K562 (cell line): ENCODE data around the gene KIF25. TPM values are rescaled to one million over a fixed set of nuclear protein-coding genes. Genes with fewer than 3 reads are reported as not detected.

Source experiments
- ATAC-seq: fragments of 200-7000 bp; cut with Tn5 transposase; 3 replicates; pipeline ENCODE4 v1.9.1; 2020; ENCODE audit warnings: moderate library complexity
- BruUV-seq: library from RNA; stranded (reverse); fragments of 400-500 nt; replicated peaks from 2 replicates; lab custom pipeline; 2021; lab: Mats Ljungman, UMichigan
- CTCF ChIA-PET: fragments of 300-600 bp; formaldehyde crosslinking; extraction: SDS; loops from one replicate; lab custom pipeline; 2021; ENCODE audit warnings: low intra/inter-chr PET ratio; lab: Yijun Ruan, JAX
- POLR2A ChIA-PET: fragments of 300-600, 350-650 bp; sonication (Branson Sonifier 250); formaldehyde crosslinking; extraction: SDS; loops from one replicate; lab custom pipeline; 2021; ENCODE audit warnings: antibody characterized with exemption, inconsistent platforms; lab: Yijun Ruan, JAX
- DNase-seq, 4 experiments: peaks; one replicate each; pipeline versions ENCODE4 v3.0.0 to v3.0.0-alpha.2; 2011 to 2018; ENCODE audit warnings: low spot score in 3 of 4, mixed read lengths in 3 of 4; ENCODE audit errors: extremely low read depth in 1 of 4
- FAIRE-seq: peaks from 2 replicates; lab custom pipeline; 2011; peaks lifted over from hg19 to GRCh38; lab: Jason Lieb, UNC
- H2AFZ ChIP-seq: 2 replicates; pipeline ENCODE4 v1.6.0; 2011; ENCODE audit warnings: low read depth, low read length, control low read depth, inconsistent platforms
- H3K27ac ChIP-seq: fragments of 200-600 bp; 3 replicates; pipeline ENCODE4 v1.8.0; 2011; ENCODE audit warnings: low read depth, mild to moderate bottlenecking, control low read depth, inconsistent platforms, low read length, moderate library complexity, mixed read lengths; ENCODE audit errors: extremely low read depth
- H3K27me3 ChIP-seq, 2 experiments: fragments of 300-600 bp in 1 of 2; 2 replicates in 1 of 2; 3 replicates in 1 of 2; pipeline versions ENCODE4 v1.6.0 to v1.8.0; 2011; ENCODE audit warnings: inconsistent platforms in 2 of 2, low read length in 2 of 2, mild to moderate bottlenecking in 1 of 2, mixed read lengths in 1 of 2, moderate library complexity in 1 of 2; ENCODE audit not compliant: control insufficient read depth in 2 of 2, insufficient read depth in 2 of 2
- H3K36me3 ChIP-seq: fragments of 300-600 bp; 3 replicates; pipeline ENCODE4 v1.8.0; 2011; ENCODE audit warnings: mild to moderate bottlenecking, low read length, inconsistent platforms; ENCODE audit not compliant: control insufficient read depth, insufficient read depth
- H3K4me1 ChIP-seq, 2 experiments: fragments of 200-600 bp in 1 of 2; replicated peaks in 1 of 2; 2 replicates in 1 of 2; 3 replicates in 1 of 2; pipeline versions ENCODE4 v1.5.1 to v1.8.0; 2011; ENCODE audit warnings: inconsistent platforms in 2 of 2, low read length in 2 of 2, mild to moderate bottlenecking in 1 of 2, mixed read lengths in 1 of 2, moderate library complexity in 1 of 2; ENCODE audit not compliant: control insufficient read depth in 2 of 2, insufficient read depth in 2 of 2
- H3K4me2 ChIP-seq: 2 replicates; pipeline ENCODE4 v1.6.1; 2011; ENCODE audit warnings: low read length, control low read depth, inconsistent platforms, mixed read lengths; ENCODE audit not compliant: insufficient read depth
- H3K4me3 ChIP-seq: fragments of 200-600 bp; sonication (generic), shearing (Covaris generic); 2 replicates; pipeline ENCODE4 v1.5.1; 2016; ENCODE audit warnings: control low read depth, inconsistent platforms
- H3K79me2 ChIP-seq: fragments of 200-600 bp; 3 replicates; pipeline ENCODE4 v1.8.0; 2011; ENCODE audit warnings: low read length, inconsistent platforms; ENCODE audit not compliant: control insufficient read depth, insufficient read depth
- H3K9ac ChIP-seq, 2 experiments: 2 replicates each; pipeline versions ENCODE4 v1.6.0 to v1.6.1; 2011; ENCODE audit warnings: low read depth in 2 of 2, low read length in 2 of 2, control low read depth in 1 of 2, inconsistent platforms in 1 of 2, mild to moderate bottlenecking in 1 of 2, mixed read lengths in 1 of 2; ENCODE audit not compliant: insufficient read depth in 1 of 2
- H3K9me1 ChIP-seq: one replicate; pipeline ENCODE4 v1.6.0; 2011; ENCODE audit warnings: inconsistent platforms, mild to moderate bottlenecking, low read length, moderate library complexity; ENCODE audit not compliant: control insufficient read depth, insufficient read depth
- H3K9me3 ChIP-seq: replicated peaks from 2 replicates; pipeline ENCODE4 v1.5.1; 2011; ENCODE audit warnings: low read depth, low read length, inconsistent platforms; ENCODE audit not compliant: control insufficient read depth, insufficient read depth
- H4K20me1 ChIP-seq: replicated peaks from 2 replicates; pipeline ENCODE4 v1.6.1; 2011; ENCODE audit warnings: low read length, inconsistent platforms, mixed read lengths; ENCODE audit not compliant: control insufficient read depth, insufficient read depth
- CEBPB ChIP-seq: fragments of 450-650 bp; IDR thresholded peaks from 2 replicates; pipeline ENCODE4 v1.6.1; 2016; ENCODE audit warnings: missing genetic modification characterization, missing compliant biosample characterization
- CEBPG ChIP-seq, 3 experiments: fragments of 200-800 bp in 1 of 3; sonication (Bioruptor generic) in 1 of 3; sonication (generic) in 1 of 3; formaldehyde crosslinking in 1 of 3; IDR thresholded peaks in 2 of 3; conservative IDR thresholded peaks in 1 of 3; 2 replicates each; pipeline versions ENCODE4 v1.6.1 to v1.8.0; 2016 to 2022; ENCODE audit warnings: missing compliant biosample characterization in 2 of 3, missing genetic modification characterization in 2 of 3, mild to moderate bottlenecking in 1 of 3, missing genetic modification reagents in 1 of 3
- DACH1 ChIP-seq: fragments of 450-650 bp; IDR thresholded peaks from 2 replicates; pipeline ENCODE4 v1.6.1; 2018; ENCODE audit not compliant: partially characterized antibody
- ESRRA ChIP-seq: fragments of 450-650 bp; IDR thresholded peaks from 2 replicates; pipeline ENCODE4 v1.6.1; 2014; ENCODE audit warnings: low read depth, mild to moderate bottlenecking, moderate library complexity, borderline replicate concordance
- FOSL1 ChIP-seq: fragments of 200-800 bp; sonication (Bioruptor generic); conservative IDR thresholded peaks from 2 replicates; pipeline ENCODE4 v1.6.1; 2016; ENCODE audit warnings: missing genetic modification characterization, missing compliant biosample characterization
- HES1 ChIP-seq: fragments of 450-650 bp; IDR thresholded peaks from 2 replicates; pipeline ENCODE4 v1.6.1; 2016; ENCODE audit warnings: low read depth, mild to moderate bottlenecking, moderate library complexity
- KDM1A ChIP-seq, 2 experiments: fragments of 450-650 bp; IDR thresholded peaks; 2 replicates each; pipeline ENCODE4 v1.6.1; 2016; ENCODE audit warnings: mild to moderate bottlenecking in 2 of 2
- MCM3 ChIP-seq: fragments of 450-650 bp; IDR thresholded peaks from 2 replicates; pipeline ENCODE4 v1.6.1; 2016
- NFE2 ChIP-seq: IDR thresholded peaks from 2 replicates; pipeline ENCODE4 v1.6.1; 2014; ENCODE audit warnings: antibody characterized with exemption, low read depth
- RCOR1 ChIP-seq, 2 experiments: IDR thresholded peaks; 2 replicates each; pipeline ENCODE4 v1.6.1; 2012; ENCODE audit warnings: low read depth in 2 of 2, low read length in 2 of 2, borderline replicate concordance in 1 of 2, improper control_type of control experiment in 1 of 2
- RFX5 ChIP-seq: IDR thresholded peaks from 2 replicates; pipeline ENCODE4 v1.6.1; 2011; ENCODE audit warnings: low read depth, mild to moderate bottlenecking, improper control_type of control experiment, low read length
- SIX5 ChIP-seq, 2 experiments: IDR thresholded peaks; 2 replicates each; pipeline ENCODE4 v1.6.1; 2011; ENCODE audit warnings: low read length in 2 of 2, borderline replicate concordance in 1 of 2, low read depth in 1 of 2, mild to moderate bottlenecking in 1 of 2, moderate library complexity in 1 of 2; ENCODE audit not compliant: insufficient read depth in 1 of 2
- SOX6 ChIP-seq: fragments of 450-650 bp; IDR thresholded peaks from 2 replicates; pipeline ENCODE4 v1.6.1; 2014; ENCODE audit warnings: mild to moderate bottlenecking
- TEAD1 ChIP-seq, 2 experiments: fragments of 450-650 bp in 1 of 2; sonication (generic) in 1 of 2; formaldehyde crosslinking; IDR thresholded peaks; 2 replicates each; pipeline versions ENCODE4 v1.4.0 to v1.8.0; 2020 to 2022; ENCODE audit warnings: mild to moderate bottlenecking in 2 of 2, missing genetic modification reagents in 1 of 2
- TEAD4 ChIP-seq, 2 experiments: sonication (generic) in 1 of 2; formaldehyde crosslinking in 1 of 2; IDR thresholded peaks; 2 replicates each; pipeline versions ENCODE4 v1.6.1 to v1.8.0; 2012 to 2022; ENCODE audit warnings: borderline replicate concordance in 1 of 2, inconsistent platforms in 1 of 2, low read length in 1 of 2, mild to moderate bottlenecking in 1 of 2, missing genetic modification reagents in 1 of 2
- TFAP4 ChIP-seq: sonication (generic); formaldehyde crosslinking; IDR thresholded peaks from 2 replicates; pipeline ENCODE4 v1.8.0; 2022; ENCODE audit warnings: missing genetic modification reagents, mild to moderate bottlenecking, moderate library complexity, borderline replicate concordance
- WGBS: fragments of 100-300 bp; shearing (Covaris generic); methylation state at CpG from one replicate; pipeline ENCODE4 v1.1.6; 2016; ENCODE audit warnings: low coverage, mixed read lengths; ENCODE audit not compliant: insufficient coverage; ENCODE audit errors: missing lambda C conversion rate; 5-methylcytosine and 5-hydroxymethylcytosine counted together
- in situ Hi-C: fragments of 300-500 bp; cut with MboI; formaldehyde crosslinking; loops from 4 replicates; pipeline ENCODE4 v1.15.0; 2018; ENCODE audit warnings: inconsistent platforms, mixed read lengths
- intact Hi-C: fragments of 100-400 bp; cut with micrococcal nuclease; formaldehyde crosslinking; loops from 2 replicates; pipeline ENCODE4 v1.14.2; 2022
- polyA plus RNA-seq, 8 experiments: library from polyadenylated mRNA; depleted of rRNA in 4 of 8; stranded (reverse) in 5 of 8; unstranded in 3 of 8; fragments of >200 nt; fragmentation: Nextera tagmentation in 2 of 8; fragmentation: Illumina TruSeq in 1 of 8; extraction: Ambion mirVana in 2 of 8; extraction: Trizol in 1 of 8; gene quantifications; 2 replicates each; pipeline versions ENCODE4 v1.2.1 to v1.2.3, GENCODE V29; 2011 to 2014; ENCODE audit warnings: inconsistent platforms in 1 of 8, missing spikeins in 1 of 8
- total RNA-seq, 7 experiments: library from RNA; depleted of rRNA in 6 of 7; stranded (reverse); fragments of >200 nt in 6 of 7; fragmentation: Illumina TruSeq in 2 of 7; extraction: Trizol in 2 of 7; gene quantifications; 2 replicates each; pipeline versions ENCODE4 v1.2.1 to v1.2.3, GENCODE V29; 2011 to 2021; ENCODE audit warnings: low replicate concordance in 1 of 7
- TF ChIP-seq, protein P1 (sequence below): sonication (generic); IDR thresholded peaks from 2 replicates; pipeline ENCODE4 v1.6.1; 2016

KIF25 gene
- total and polyA plus RNA-seq, 9 of the 15 experiments (the other 6 are each of a cell fraction or from before 2014, with no cell fraction given), result 0.04 to 0.49 (median 0.23) TPM; not detected in 5

- CTCF ChIA-PET, result no interaction called here
- Histone ChIP-seq H3K27ac (no peak overlapping the region), H3K9me3 (peaks cover 6% of the 10 kb centered on the region; the same call in 1 of the 2 replicates), H3K4me3 (no peak overlapping the region), H3K36me3 (no peaks in the 10 kb centered on the region), H3K79me2 (no peaks in the 10 kb centered on the region), H3K9ac (no peak overlapping the region), H4K20me1 (no peaks in the 10 kb centered on the region), H2AFZ (no peak overlapping the region), H3K9me1 (no peaks in the 10 kb centered on the region)
- intact Hi-C loops (no loop called here), in situ Hi-C loops (no loop called here)
- no peak for DNase-seq
- 0% methylated on average over 3 of the region's 3 CpGs for WGBS
- FAIRE-seq, result peak; percentile 51
- ATAC-seq, result no peak
- BruUV-seq, result no TSS peak
- TF ChIP-seq CEBPB (tag) (0 out of 2 replicates have a peak, but pooled peaks have one; percentile 29), DACH1 (no peak), SOX6 (peak; percentile 52; the same call in 1 of the 2 replicates), TFAP4 (CRISPR knock-in tag) (no peak), MCM3 (no peak), TEAD4 (IDR thresholded peaks at IDR 0.05; ENCODE audit: low read length) (0 out of 2 replicates have a peak, but pooled peaks have one; percentile 17), TEAD4 (CRISPR knock-in tag; IDR thresholded peaks at IDR 0.05; ENCODE audit: borderline replicate concordance) (no peak), TEAD1 (CRISPR knock-in tag; IDR thresholded peaks at IDR 0.05) (peak in 1 of 2 experiments; percentile 64; a peak in 2 of 4 replicates), KDM1A (IDR thresholded peaks at IDR 0.05) (peak; percentile 53 to 68; a peak in 3 of 4 replicates), RCOR1 (IDR thresholded peaks at IDR 0.05; ENCODE audit: borderline replicate concordance in 1 of 2, low read depth in 2 of 2, low read length in 2 of 2) (peak in 1 of 2 experiments; percentile 51; a peak in 2 of 4 replicates), HES1 (peak; percentile 44; the same call in 1 of the 2 replicates), CEBPG (CRISPR knock-in tag; IDR thresholded peaks at IDR 0.05) (no peak), CEBPG (tag; conservative IDR thresholded peaks at IDR 0.05 in 1 of 2, IDR thresholded peaks at IDR 0.05 in 1 of 2) (peak; percentile 39 to 73; a peak in 3 of 4 replicates), FOSL1 (tag) (peak; percentile 80), SIX5 (IDR thresholded peaks at IDR 0.05; ENCODE audit: borderline replicate concordance in 1 of 2, insufficient read depth in 1 of 2, low read depth in 1 of 2, low read length in 2 of 2) (no peak), NFE2 (no peak), ESRRA (peak; percentile 52; the same call in 1 of the 2 replicates), RFX5 (no peak)
- TF ChIP-seq, protein P1, sequence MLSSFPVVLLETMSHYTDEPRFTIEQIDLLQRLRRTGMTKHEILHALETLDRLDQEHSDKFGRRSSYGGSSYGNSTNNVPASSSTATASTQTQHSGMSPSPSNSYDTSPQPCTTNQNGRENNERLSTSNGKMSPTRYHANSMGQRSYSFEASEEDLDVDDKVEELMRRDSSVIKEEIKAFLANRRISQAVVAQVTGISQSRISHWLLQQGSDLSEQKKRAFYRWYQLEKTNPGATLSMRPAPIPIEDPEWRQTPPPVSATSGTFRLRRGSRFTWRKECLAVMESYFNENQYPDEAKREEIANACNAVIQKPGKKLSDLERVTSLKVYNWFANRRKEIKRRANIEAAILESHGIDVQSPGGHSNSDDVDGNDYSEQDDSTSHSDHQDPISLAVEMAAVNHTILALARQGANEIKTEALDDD, result no peak
- TF ChIP-seq, all 486 proteins: peak for 10
- no peak overlapping the region for H3K4me2 ChIP-seq
- no peaks in the 10 kb centered on the region for H3K4me1 ChIP-seq
- POLR2A ChIA-PET, result interaction anchor here (0.6 to 1.3 kb wide), 3 partner anchors 9 to 436 kb away, joined by 3 to 6 read pairs (median 3); no protein-coding TSS in a partner anchor
- H3K27me3 ChIP-seq, result peaks cover 10 to 31% of the 10 kb centered on the region in 2 experiments; a peak in 4 of 5 replicates
These were observed 10.3 kb downstream of the KIF25 start for GRCh38 chr6:168007592-168008338.
